B cell (primary cell): Measurements from ENCODE around the gene CATSPERZ. TPM values are rescaled to one million over a fixed set of nuclear protein-coding genes. Genes with fewer than 3 reads are reported as not detected.

Source experiments
- ATAC-seq: fragments of 200-7000 bp; cut with Tn5 transposase; one replicate; pipeline ENCODE4 v1.10.0; 2021; ENCODE audit warnings: low read depth, mild to moderate bottlenecking, moderate number of reproducible peaks, moderate library complexity
- CTCF ChIA-PET: fragments of 350-600 bp; sonication (Branson Sonifier 250); formaldehyde crosslinking; loops from one replicate; lab custom pipeline; 2021; ENCODE audit warnings: antibody characterized with exemption, inconsistent platforms; lab: Charles Lee
- POLR2A ChIA-PET: fragments of 350-600 bp; sonication (Branson Sonifier 250); formaldehyde crosslinking; loops from one replicate; lab custom pipeline; 2021; ENCODE audit warnings: antibody characterized with exemption; lab: Charles Lee
- DNase-seq: peaks from one replicate; pipeline ENCODE4 v3.0.0; 2013
- H2AFZ ChIP-seq: 2 replicates; pipeline ENCODE4 v1.6.1; 2012; ENCODE audit warnings: mild to moderate bottlenecking, low read depth, low read length; ENCODE audit not compliant: insufficient read depth, poor library complexity, severe bottlenecking
- H3K27ac ChIP-seq, 2 donors: 1 replicate in 1 of 2; 2 replicates in 1 of 2; pipeline ENCODE4 v1.5.1; 2012 to 2013; ENCODE audit warnings: low read length in 2 of 2, mild to moderate bottlenecking in 2 of 2, moderate library complexity in 1 of 2
- H3K27me3 ChIP-seq, 4 experiments: fragments of 200-600 bp in 1 of 4; sonication (generic) in 1 of 4; replicated peaks in 1 of 4; 1 replicate in 2 of 4; 2 replicates in 2 of 4; pipeline versions ENCODE4 v1.6.1 to v1.7.0; 2013 to 2016; ENCODE audit warnings: low read length in 3 of 4, mild to moderate bottlenecking in 2 of 4, mixed read lengths in 1 of 4, moderate library complexity in 1 of 4; ENCODE audit not compliant: insufficient read depth in 4 of 4, control insufficient read depth in 3 of 4; ENCODE audit errors: control extremely low read depth in 1 of 4
- H3K36me3 ChIP-seq, 2 experiments: replicated peaks in 1 of 2; 1 replicate in 1 of 2; 2 replicates in 1 of 2; pipeline versions ENCODE4 v1.6.1 to v1.7.1; 2013; ENCODE audit warnings: low read length in 1 of 2; ENCODE audit not compliant: insufficient read depth in 2 of 2, control insufficient read depth in 1 of 2; ENCODE audit errors: control extremely low read depth in 1 of 2, extremely low read depth in 1 of 2
- H3K4me1 ChIP-seq, 2 donors: fragments of 200-600 bp in 1 of 2; sonication (generic) in 1 of 2; 1 replicate in 1 of 2; 2 replicates in 1 of 2; pipeline versions ENCODE4 v1.5.1 to v1.6.1; 2013 to 2017; ENCODE audit warnings: low read length in 2 of 2; ENCODE audit not compliant: control insufficient read depth in 2 of 2, insufficient read depth in 2 of 2
- H3K4me2 ChIP-seq: replicated peaks from 2 replicates; pipeline ENCODE3; 2012; ENCODE audit warnings: mild to moderate bottlenecking, low read depth, low read length; ENCODE audit not compliant: poor library complexity, severe bottlenecking
- H3K4me3 ChIP-seq, 5 experiments: fragments of 200-600 bp in 1 of 5; sonication (generic) in 1 of 5; 1 replicate in 3 of 5; 2 replicates in 2 of 5; pipeline versions ENCODE4 v1.5.1 to v1.7.0; 2011 to 2016; ENCODE audit warnings: low read length in 4 of 5, mild to moderate bottlenecking in 4 of 5, low read depth in 2 of 5, control low read depth in 1 of 5, moderate library complexity in 1 of 5; ENCODE audit not compliant: insufficient read depth in 1 of 5; ENCODE audit errors: control extremely low read depth in 1 of 5, extremely low read depth in 1 of 5
- H3K79me2 ChIP-seq: fragments of 200-600 bp; sonication (generic); one replicate; pipeline ENCODE4 v1.6.0; 2016; ENCODE audit warnings: low read length; ENCODE audit not compliant: control insufficient read depth, insufficient read depth
- H3K9ac ChIP-seq: fragments of 200-600 bp; sonication (generic); 2 replicates; pipeline ENCODE4 v1.6.1; 2017; ENCODE audit warnings: mild to moderate bottlenecking, low read length, moderate library complexity
- H3K9me3 ChIP-seq, 3 donors: one replicate each; pipeline versions ENCODE4 v1.6.1 to v1.7.1; 2013; ENCODE audit warnings: low read length in 2 of 3; ENCODE audit not compliant: control insufficient read depth in 2 of 3, insufficient read depth in 1 of 3; ENCODE audit errors: control extremely low read depth in 1 of 3
- H4K20me1 ChIP-seq: 2 replicates; pipeline ENCODE4 v1.6.0; 2012; ENCODE audit warnings: mild to moderate bottlenecking, low read length; ENCODE audit not compliant: insufficient read depth, control insufficient read depth, poor library complexity, severe bottlenecking
- H3K27ac Mint-ChIP-seq: one replicate; pipeline ENCODE4 v1.8.0; 2021; ENCODE audit warnings: mixed read lengths
- H3K27me3 Mint-ChIP-seq: one replicate; pipeline ENCODE4 v1.8.0; 2021; ENCODE audit warnings: mixed read lengths
- H3K4me1 Mint-ChIP-seq: one replicate; pipeline ENCODE4 v1.8.0; 2021; ENCODE audit warnings: mixed read lengths
- H3K4me3 Mint-ChIP-seq: one replicate; pipeline ENCODE4 v1.8.0; 2021; ENCODE audit warnings: mixed read lengths
- H3K9me3 Mint-ChIP-seq: one replicate; pipeline ENCODE4 v1.8.0; 2022; ENCODE audit warnings: mixed read lengths; ENCODE audit not compliant: insufficient read depth
- EZH2 ChIP-seq: IDR thresholded peaks from 2 replicates; pipeline ENCODE4 v1.6.1; 2012; ENCODE audit warnings: borderline replicate concordance, low read depth, mild to moderate bottlenecking, moderate library complexity, low read length; ENCODE audit not compliant: insufficient read depth, poor library complexity, severe bottlenecking
- WGBS: methylation state at CpG from one replicate; pipeline ENCODE4 v1.1.5; 2013; ENCODE audit warnings: missing lambda C conversion rate; ENCODE audit not compliant: insufficient coverage; 5-methylcytosine and 5-hydroxymethylcytosine counted together
- intact Hi-C: fragments of 100-400 bp; cut with micrococcal nuclease; formaldehyde crosslinking; loops from one replicate; pipeline ENCODE4 v1.10.0; 2022
- polyA plus RNA-seq: library from polyadenylated mRNA; depleted of rRNA; stranded (reverse); fragments of >200 nt; gene quantifications from 2 replicates; pipeline ENCODE4 v1.2.3, GENCODE V29; 2012
- total RNA-seq, 2 donors: library from RNA; stranded (reverse); fragments of 120-200 nt in 1 of 2; gene quantifications; 1 replicate in 1 of 2; 2 replicates in 1 of 2; pipeline versions ENCODE4 v1.2.3 to v1.2.4, GENCODE V29; 2013 to 2022
- TF ChIP-seq, protein P1 (sequence below): fragments of 200-600 bp; IDR thresholded peaks from one replicate; pipeline ENCODE4 v1.8.0; 2022; ENCODE audit warnings: antibody characterized with exemption, mild to moderate bottlenecking

Gene CATSPERZ
- total and polyA plus RNA-seq, 2 donors (not counting 1 experiment from before 2014, with no cell fraction given), result 0.39 TPM; not detected in 1

DNA sequence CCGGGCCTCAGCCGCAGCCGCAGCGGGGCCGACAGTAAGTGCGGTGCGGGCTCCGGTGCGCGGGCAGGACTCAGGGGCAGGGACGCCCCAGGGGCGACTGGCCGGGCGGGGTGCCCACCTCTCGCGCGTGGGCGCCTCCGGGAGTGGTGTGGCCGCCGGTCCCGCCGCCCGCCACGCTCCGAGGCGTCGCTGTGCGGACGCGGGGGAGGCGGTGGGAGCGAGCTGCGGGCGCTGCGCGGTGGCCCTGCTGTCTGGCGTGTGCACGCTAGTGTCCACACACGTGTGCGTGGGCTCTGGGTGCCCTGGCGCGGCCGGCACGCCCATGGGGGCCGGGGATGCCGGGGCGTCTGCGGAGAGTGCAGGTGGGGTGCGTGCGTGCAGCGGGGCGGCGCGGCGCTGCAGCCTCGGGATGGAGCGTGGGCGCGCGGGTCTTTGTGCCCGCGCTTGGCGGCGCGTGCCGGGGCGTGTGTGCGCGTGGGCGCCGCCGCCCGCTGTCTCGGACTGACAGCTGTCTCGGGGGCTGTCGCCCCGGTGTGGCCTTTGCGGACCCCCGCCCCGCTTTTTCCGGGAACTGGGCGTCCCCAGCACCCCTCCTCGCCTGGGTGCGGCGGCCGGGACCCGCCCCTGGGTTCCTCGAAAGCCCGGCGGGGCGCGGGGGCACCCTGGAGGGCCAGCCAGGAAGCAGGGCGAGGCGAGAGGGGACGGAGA lies 8.3 kb upstream of the CATSPERZ start:
- peaks cover 8% of the 10 kb centered on the region for H3K4me1 Mint-ChIP-seq
- ATAC-seq, result peak; percentile 35
- H3K27me3 Mint-ChIP-seq, result peaks cover 38% of the 10 kb centered on the region
- H3K9ac ChIP-seq, result peak overlapping the region; percentile 43
- H3K9me3 ChIP-seq, result peaks cover 0 to 13% (median 0%) of the 10 kb centered on the region in 3 donors
- H3K36me3 ChIP-seq, result no peaks in the 10 kb centered on the region
- no peak overlapping the region for H3K27ac ChIP-seq
- H3K79me2 ChIP-seq, result peaks cover 3% of the 10 kb centered on the region
- POLR2A ChIA-PET, result interaction anchor here (1.6 kb wide), 1 partner anchor 23 kb away, joined by 4 read pairs; no protein-coding TSS in a partner anchor
- H3K9me3 Mint-ChIP-seq, result no peaks in the 10 kb centered on the region
- H3K4me2 ChIP-seq, result peak overlapping the region; percentile 89
- H3K4me1 ChIP-seq, result peaks cover 8 to 24% of the 10 kb centered on the region in 2 donors
- TF ChIP-seq, protein P1, sequence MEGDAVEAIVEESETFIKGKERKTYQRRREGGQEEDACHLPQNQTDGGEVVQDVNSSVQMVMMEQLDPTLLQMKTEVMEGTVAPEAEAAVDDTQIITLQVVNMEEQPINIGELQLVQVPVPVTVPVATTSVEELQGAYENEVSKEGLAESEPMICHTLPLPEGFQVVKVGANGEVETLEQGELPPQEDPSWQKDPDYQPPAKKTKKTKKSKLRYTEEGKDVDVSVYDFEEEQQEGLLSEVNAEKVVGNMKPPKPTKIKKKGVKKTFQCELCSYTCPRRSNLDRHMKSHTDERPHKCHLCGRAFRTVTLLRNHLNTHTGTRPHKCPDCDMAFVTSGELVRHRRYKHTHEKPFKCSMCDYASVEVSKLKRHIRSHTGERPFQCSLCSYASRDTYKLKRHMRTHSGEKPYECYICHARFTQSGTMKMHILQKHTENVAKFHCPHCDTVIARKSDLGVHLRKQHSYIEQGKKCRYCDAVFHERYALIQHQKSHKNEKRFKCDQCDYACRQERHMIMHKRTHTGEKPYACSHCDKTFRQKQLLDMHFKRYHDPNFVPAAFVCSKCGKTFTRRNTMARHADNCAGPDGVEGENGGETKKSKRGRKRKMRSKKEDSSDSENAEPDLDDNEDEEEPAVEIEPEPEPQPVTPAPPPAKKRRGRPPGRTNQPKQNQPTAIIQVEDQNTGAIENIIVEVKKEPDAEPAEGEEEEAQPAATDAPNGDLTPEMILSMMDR, result no peak
- TF ChIP-seq EZH2, result peak; percentile 91
- CTCF ChIA-PET, result interaction anchor here (1.5 to 6.8 kb wide), 2 partner anchors 11 to 48 kb away, joined by 3 to 47 read pairs; partner anchors contain the start of gene CATSPERZ
- no peak overlapping the region for H3K27ac Mint-ChIP-seq
- WGBS, result 2% methylated on average over 96 of the region's 96 CpGs
- peaks cover 0 to 58% (median 42%) of the 10 kb centered on the region in 4 experiments for H3K27me3 ChIP-seq
- DNase-seq, result peak; percentile 61
- intact Hi-C loops, result no loop called here
- no peak overlapping the region for H2AFZ ChIP-seq
- no peak overlapping the region for H3K4me3 Mint-ChIP-seq
- peak overlapping the region in 3 of 5 experiments; percentile 32 to 54 (median 45) for H3K4me3 ChIP-seq
- peaks cover 28% of the 10 kb centered on the region for H4K20me1 ChIP-seq
